Gastroesophageal sphincter (tissue), 4 donors: ENCODE measurements around the gene CRYL1. TPM values are rescaled to one million over a fixed set of nuclear protein-coding genes. Genes with fewer than 3 reads are reported as not detected.

ENCODE experiments used
- ATAC-seq: fragments of 150-250 bp; one replicate; pipeline ENCODE4 v1.9.1; 2016; ENCODE audit warnings: mild to moderate bottlenecking, moderate library complexity
- H3K27ac ChIP-seq, 4 donors: fragments of 200-600 bp; sonication (generic) in 3 of 4; 1 replicate in 3 of 4; 2 replicates in 1 of 4; pipeline ENCODE4 v1.5.1; 2016 to 2019
- H3K27me3 ChIP-seq: fragments of 200-600 bp; sonication (generic); one replicate; pipeline ENCODE4 v1.5.1; 2019
- H3K36me3 ChIP-seq, 2 donors: fragments of 200-600 bp; sonication (generic); one replicate each; pipeline ENCODE4 v1.5.1; 2019; ENCODE audit warnings: control low read depth in 1 of 2
- H3K4me1 ChIP-seq, 3 donors: fragments of 200-600 bp; sonication (generic); 1 replicate in 2 of 3; 2 replicates in 1 of 3; pipeline ENCODE4 v1.5.1; 2016 to 2019; ENCODE audit warnings: control low read depth in 2 of 3
- H3K4me3 ChIP-seq, 2 donors: fragments of 200-600 bp; sonication (generic); one replicate each; pipeline ENCODE4 v1.5.1; 2019; ENCODE audit warnings: mild to moderate bottlenecking in 1 of 2, moderate library complexity in 1 of 2
- H3K9me3 ChIP-seq, 3 donors: fragments of 200-600 bp; sonication (generic); one replicate each; pipeline ENCODE4 v1.5.1; 2017 to 2019; ENCODE audit warnings: control low read depth in 2 of 3
- EP300 ChIP-seq: sonication (generic); formaldehyde crosslinking; IDR thresholded peaks from one replicate; pipeline ENCODE4 v1.6.1; 2017; ENCODE audit warnings: antibody characterized with exemption, mild to moderate bottlenecking
- POLR2A ChIP-seq, 2 donors: fragments of 450-650 bp; IDR thresholded peaks; one replicate each; pipeline ENCODE4 v1.6.1; 2017; ENCODE audit warnings: antibody characterized with exemption in 2 of 2, mild to moderate bottlenecking in 2 of 2, moderate library complexity in 1 of 2
- POLR2AphosphoS5 ChIP-seq: sonication (generic); formaldehyde crosslinking; IDR thresholded peaks from one replicate; pipeline ENCODE4 v1.6.1; 2017; ENCODE audit warnings: antibody characterized with exemption
- WGBS, 2 donors: methylation state at CpG; one replicate each; pipeline ENCODE4 v1.1.5; 2018; ENCODE audit warnings: low coverage in 1 of 2; 5-methylcytosine and 5-hydroxymethylcytosine counted together
- total RNA-seq, 4 donors: library from RNA; depleted of rRNA; stranded (reverse); fragments of >200 nt; gene quantifications; one replicate each; pipeline ENCODE4 v1.1.0, GENCODE V29; 2016
- TF ChIP-seq, protein P1 (sequence below), 4 experiments: fragments of 200-600 bp in 2 of 4; fragments of 450-650 bp in 2 of 4; sonication (generic) in 1 of 4; IDR thresholded peaks; one replicate each; pipeline ENCODE4 v1.5.1; 2017 to 2019; ENCODE audit warnings: antibody characterized with exemption in 4 of 4, mild to moderate bottlenecking in 2 of 4, moderate library complexity in 2 of 4

CRYL1 gene
- total RNA-seq, 4 donors from 2014 or later = 45.9 to 55.9 (median 47.0) TPM

DNA sequence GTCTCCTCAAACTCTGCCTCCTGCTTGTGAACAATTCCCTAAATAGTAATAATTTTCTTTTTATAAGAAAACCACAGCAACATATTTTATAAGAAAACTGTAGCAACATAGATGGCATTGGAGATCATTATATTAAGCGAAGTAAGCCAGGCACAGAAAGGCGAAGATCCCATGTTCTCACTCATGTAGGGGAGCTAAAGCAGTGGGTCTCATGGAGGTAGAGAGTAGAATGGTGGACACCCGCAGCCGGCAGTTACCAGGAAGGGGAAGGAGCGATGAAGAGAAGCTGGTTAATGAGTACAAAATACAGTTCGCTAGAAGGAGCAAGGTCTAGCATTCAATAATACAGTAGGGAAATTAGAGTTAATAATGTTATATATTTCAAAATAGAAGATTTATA lies 42.9 kb downstream of the CRYL1 start:
- no peak for TF ChIP-seq POLR2AphosphoS5
- TF ChIP-seq, protein P1, sequence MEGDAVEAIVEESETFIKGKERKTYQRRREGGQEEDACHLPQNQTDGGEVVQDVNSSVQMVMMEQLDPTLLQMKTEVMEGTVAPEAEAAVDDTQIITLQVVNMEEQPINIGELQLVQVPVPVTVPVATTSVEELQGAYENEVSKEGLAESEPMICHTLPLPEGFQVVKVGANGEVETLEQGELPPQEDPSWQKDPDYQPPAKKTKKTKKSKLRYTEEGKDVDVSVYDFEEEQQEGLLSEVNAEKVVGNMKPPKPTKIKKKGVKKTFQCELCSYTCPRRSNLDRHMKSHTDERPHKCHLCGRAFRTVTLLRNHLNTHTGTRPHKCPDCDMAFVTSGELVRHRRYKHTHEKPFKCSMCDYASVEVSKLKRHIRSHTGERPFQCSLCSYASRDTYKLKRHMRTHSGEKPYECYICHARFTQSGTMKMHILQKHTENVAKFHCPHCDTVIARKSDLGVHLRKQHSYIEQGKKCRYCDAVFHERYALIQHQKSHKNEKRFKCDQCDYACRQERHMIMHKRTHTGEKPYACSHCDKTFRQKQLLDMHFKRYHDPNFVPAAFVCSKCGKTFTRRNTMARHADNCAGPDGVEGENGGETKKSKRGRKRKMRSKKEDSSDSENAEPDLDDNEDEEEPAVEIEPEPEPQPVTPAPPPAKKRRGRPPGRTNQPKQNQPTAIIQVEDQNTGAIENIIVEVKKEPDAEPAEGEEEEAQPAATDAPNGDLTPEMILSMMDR (IDR thresholded peaks at IDR 0.05) = no peak
- no peak for TF ChIP-seq EP300
- TF ChIP-seq POLR2A (IDR thresholded peaks at IDR 0.05) = no peak
- Histone ChIP-seq H3K4me1 (no peaks in the 10 kb centered on the region), H3K4me3 (no peak overlapping the region), H3K27ac (no peak overlapping the region), H3K27me3 (no peaks in the 10 kb centered on the region), H3K36me3 (peaks cover 0 to 42% of the 10 kb centered on the region in 2 donors), H3K9me3 (no peaks in the 10 kb centered on the region)
- ATAC-seq = no peak
- WGBS, 2 donors = 98 to 99% methylated on average over 6 of the region's 6 CpGs

DNA sequence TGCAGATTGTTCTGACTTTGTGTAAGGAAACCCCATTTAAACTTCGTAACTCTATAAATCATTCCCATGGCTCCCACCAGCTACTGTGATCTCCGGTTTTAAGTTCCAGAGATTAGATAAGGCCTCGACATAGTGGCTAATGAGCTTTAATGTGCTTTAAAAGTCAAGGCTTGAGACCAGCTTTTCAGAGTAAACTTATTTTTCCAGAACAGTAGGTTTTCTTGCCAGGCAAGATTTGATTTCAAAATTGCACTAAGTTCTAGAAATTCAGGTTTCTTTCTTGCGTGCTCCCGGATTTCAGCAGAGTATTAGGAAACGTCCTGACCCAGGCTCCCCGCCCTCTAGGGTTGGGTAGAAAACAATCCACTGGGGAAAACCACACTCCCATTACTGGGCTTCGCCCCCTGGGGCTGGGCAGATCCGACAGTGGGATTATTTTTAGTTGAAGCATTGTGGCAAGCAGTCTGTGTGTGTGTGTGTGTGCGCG lies 43.3 kb downstream of the CRYL1 start:
- TF ChIP-seq POLR2A (IDR thresholded peaks at IDR 0.05) (no peak), EP300 (no peak), POLR2AphosphoS5 (no peak)
- TF ChIP-seq, protein P1 (IDR thresholded peaks at IDR 0.05) = no peak
- Histone ChIP-seq H3K4me1 (no peaks in the 10 kb centered on the region), H3K36me3 (peaks cover 0 to 39% of the 10 kb centered on the region in 2 donors), H3K9me3 (no peaks in the 10 kb centered on the region), H3K27ac (no peak overlapping the region), H3K4me3 (no peak overlapping the region), H3K27me3 (no peaks in the 10 kb centered on the region)
- ATAC-seq = peak; percentile 62
- WGBS, 2 donors = 75 to 81% methylated on average over 7 to 11 of the region's 11 CpGs

DNA sequence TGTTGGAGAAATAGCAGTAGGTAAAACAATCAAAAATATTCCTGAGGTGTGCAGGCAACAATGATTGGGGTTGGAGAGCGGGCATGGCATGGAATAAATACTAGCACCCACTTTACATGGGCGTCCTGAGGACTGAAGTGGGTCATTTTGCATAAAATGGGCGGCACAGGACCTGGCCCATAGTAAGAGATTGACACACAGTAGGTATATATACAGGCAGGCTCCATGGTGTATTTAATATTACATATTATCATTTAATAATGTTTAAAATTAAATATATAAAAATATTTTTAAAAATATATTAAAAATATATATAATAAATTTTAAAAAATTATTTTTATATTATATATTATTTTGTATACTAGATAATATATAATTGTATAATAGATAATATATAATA lies 48.3 kb downstream of the CRYL1 start:
- no peak for ATAC-seq
- TF ChIP-seq POLR2A (IDR thresholded peaks at IDR 0.05) = no peak
- TF ChIP-seq, protein P1 (IDR thresholded peaks at IDR 0.05) = no peak
- no peak overlapping the region for H3K4me3 ChIP-seq
- no peaks in the 10 kb centered on the region for H3K27me3 ChIP-seq
- peaks cover 0 to 38% of the 10 kb centered on the region in 2 donors for H3K36me3 ChIP-seq
- no peak overlapping the region for H3K27ac ChIP-seq
- no peaks in the 10 kb centered on the region for H3K4me1 ChIP-seq
- no peaks in the 10 kb centered on the region for H3K9me3 ChIP-seq
- 96 to 98% methylated on average over 3 of the region's 3 CpGs for WGBS, 2 donors

DNA sequence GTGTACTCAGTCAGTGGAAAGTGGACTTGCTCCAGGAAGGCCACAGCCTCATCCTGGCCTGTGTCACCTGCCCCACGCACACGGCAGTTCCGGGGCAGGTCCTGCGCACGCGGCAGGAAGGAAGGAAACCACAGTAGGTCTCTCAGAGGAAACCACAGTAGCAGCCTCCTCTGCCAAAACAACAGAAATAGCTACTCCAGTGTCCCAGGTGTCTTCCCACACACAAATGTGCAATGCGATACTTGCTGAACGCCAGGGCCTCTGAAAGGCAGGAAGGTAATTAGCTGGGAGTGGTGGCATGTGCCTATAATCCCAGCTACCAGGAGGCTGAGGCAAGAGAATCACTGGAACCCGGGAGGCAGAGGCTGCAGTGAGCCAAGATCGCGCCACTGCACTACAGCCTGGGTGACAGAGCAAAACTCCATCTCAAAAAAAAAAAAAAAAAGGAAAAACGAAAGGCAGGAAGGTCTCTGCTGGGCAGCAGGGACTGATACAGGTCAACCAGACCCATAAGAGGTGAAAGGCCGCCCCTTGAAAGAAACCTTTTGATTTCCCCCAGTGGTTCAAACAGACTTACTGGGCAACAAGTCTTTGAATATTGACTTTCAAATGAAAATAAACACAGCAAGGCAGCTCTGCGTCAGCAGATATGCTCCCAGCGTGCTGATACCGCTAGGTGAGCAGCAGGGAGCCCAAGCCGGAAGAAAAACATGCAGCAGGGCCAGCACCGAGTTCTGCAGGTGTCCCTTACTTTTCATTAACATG lies 49.5 kb downstream of the CRYL1 start:
- peaks cover 0 to 50% of the 10 kb centered on the region in 2 donors for H3K36me3 ChIP-seq
- WGBS, 2 donors = 64 to 73% methylated on average over 6 of the region's 18 CpGs
- no peak overlapping the region for H3K4me3 ChIP-seq
- no peaks in the 10 kb centered on the region for H3K27me3 ChIP-seq
- H3K9me3 ChIP-seq = no peaks in the 10 kb centered on the region
- H3K4me1 ChIP-seq = no peaks in the 10 kb centered on the region
- ATAC-seq = peak; percentile 28
- TF ChIP-seq, protein P1 (IDR thresholded peaks at IDR 0.05) = no peak
- TF ChIP-seq POLR2A (IDR thresholded peaks at IDR 0.05) = no peak
- no peak for TF ChIP-seq EP300
- no peak for TF ChIP-seq POLR2AphosphoS5
- no peak overlapping the region for H3K27ac ChIP-seq

DNA sequence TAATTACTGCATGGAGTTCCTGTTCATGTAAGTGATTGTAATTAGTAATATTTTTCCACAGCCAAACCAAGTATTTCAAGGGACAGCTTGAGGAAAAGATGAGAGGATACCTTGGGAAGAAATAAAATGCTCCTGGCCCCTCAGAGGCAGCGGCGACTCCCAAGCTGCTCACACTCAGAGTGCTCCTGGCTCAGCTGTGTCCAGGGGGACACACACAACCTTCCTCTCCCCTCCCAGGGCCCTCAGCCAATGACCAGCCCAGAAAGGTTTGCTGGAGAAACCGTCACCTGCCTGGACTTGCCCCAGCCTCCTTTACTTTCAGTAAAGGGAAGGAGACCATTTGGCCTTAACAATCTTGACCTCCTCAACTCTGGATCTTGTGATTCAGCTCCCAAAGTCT lies 51.1 kb downstream of the CRYL1 start:
- H3K27ac ChIP-seq = no peak overlapping the region
- no peak overlapping the region for H3K4me3 ChIP-seq
- no peaks in the 10 kb centered on the region for H3K4me1 ChIP-seq
- no peaks in the 10 kb centered on the region for H3K9me3 ChIP-seq
- no peaks in the 10 kb centered on the region for H3K27me3 ChIP-seq
- ATAC-seq = no peak
- WGBS, 2 donors = 80% methylated on average over 1 of the region's 3 CpGs; no CpG with 5 or more reads in 1 of the 2 donors
- TF ChIP-seq, protein P1 (IDR thresholded peaks at IDR 0.05) = no peak
- TF ChIP-seq EP300 = no peak
- no peak for TF ChIP-seq POLR2A (IDR thresholded peaks at IDR 0.05)
- no peak for TF ChIP-seq POLR2AphosphoS5
- peaks cover 0 to 52% of the 10 kb centered on the region in 2 donors for H3K36me3 ChIP-seq
